Parathyroid adenoma (tissue), 2 donors: ENCODE data around the gene GCNT1.
A peak's percentile ranks its signal among the peaks of the same experiment; 100 is the strongest.
"Not testable (repeated sequence)": the region's sequence is repeated elsewhere in the genome, so short reads cannot be mapped to it uniquely, and the experiment has no call there.

Source experiments
- H2AFZ ChIP-seq: fragments of 300-600 bp; sonication (generic); one replicate; pipeline ENCODE4 v1.7.0; 2017; ENCODE audit warnings: antibody characterized with exemption, mild to moderate bottlenecking
- H3K27ac ChIP-seq: fragments of 300-600 bp; sonication (generic); one replicate; pipeline ENCODE4 v1.7.0; 2017
- H3K27me3 ChIP-seq: fragments of 300-600 bp; sonication (generic); one replicate; pipeline ENCODE4 v1.7.0; 2017; ENCODE audit warnings: low read length; ENCODE audit not compliant: control insufficient read depth, insufficient read depth
- H3K36me3 ChIP-seq: fragments of 300-600 bp; sonication (generic); one replicate; pipeline ENCODE4 v1.7.0; 2017; ENCODE audit warnings: low read length; ENCODE audit not compliant: control insufficient read depth, insufficient read depth
- H3K4me1 ChIP-seq: fragments of 300-600 bp; sonication (generic); one replicate; pipeline ENCODE4 v1.7.0; 2017; ENCODE audit warnings: control low read depth
- H3K4me2 ChIP-seq: fragments of 300-600 bp; sonication (generic); one replicate; pipeline ENCODE4 v1.7.0; 2017; ENCODE audit warnings: low read length
- H3K4me3 ChIP-seq: fragments of 300-600 bp; sonication (generic); one replicate; pipeline ENCODE4 v1.7.0; 2017; ENCODE audit warnings: low read depth, low read length
- H3K79me2 ChIP-seq: fragments of 300-600 bp; sonication (generic); one replicate; pipeline ENCODE4 v1.7.0; 2017; ENCODE audit warnings: control low read depth
- H3K9ac ChIP-seq: fragments of 300-600 bp; sonication (generic); one replicate; pipeline ENCODE4 v1.7.0; 2017; ENCODE audit warnings: mild to moderate bottlenecking
- H3K9me3 ChIP-seq: fragments of 300-600 bp; sonication (generic); one replicate; pipeline ENCODE4 v1.7.0; 2017; ENCODE audit warnings: low read length; ENCODE audit not compliant: control insufficient read depth
- CTCF ChIP-seq: fragments of 300-600 bp; sonication (generic); IDR thresholded peaks from one replicate; pipeline ENCODE4 v1.7.0; 2017; ENCODE audit warnings: antibody characterized with exemption, mild to moderate bottlenecking
- donor health status: primary hyperparathyroidism.

The GCNT1 gene

GRCh38 chr9:76516350-76516749 lies 57.4 kb downstream of the GCNT1 start:
- Histone ChIP-seq H2AFZ (peak overlapping the region; percentile 46), H3K4me1 (peaks cover 20% of the 10 kb centered on the region), H3K9me3 (no peaks in the 10 kb centered on the region), H3K9ac (no peak overlapping the region), H3K4me2 (peak overlapping the region; percentile 49), H3K36me3 (no peaks in the 10 kb centered on the region), H3K79me2 (no peaks in the 10 kb centered on the region), H3K4me3 (peak overlapping the region; percentile 36), H3K27ac (peak overlapping the region; percentile 90), H3K27me3 (no peaks in the 10 kb centered on the region)
- TF ChIP-seq CTCF = no peak

DNA sequence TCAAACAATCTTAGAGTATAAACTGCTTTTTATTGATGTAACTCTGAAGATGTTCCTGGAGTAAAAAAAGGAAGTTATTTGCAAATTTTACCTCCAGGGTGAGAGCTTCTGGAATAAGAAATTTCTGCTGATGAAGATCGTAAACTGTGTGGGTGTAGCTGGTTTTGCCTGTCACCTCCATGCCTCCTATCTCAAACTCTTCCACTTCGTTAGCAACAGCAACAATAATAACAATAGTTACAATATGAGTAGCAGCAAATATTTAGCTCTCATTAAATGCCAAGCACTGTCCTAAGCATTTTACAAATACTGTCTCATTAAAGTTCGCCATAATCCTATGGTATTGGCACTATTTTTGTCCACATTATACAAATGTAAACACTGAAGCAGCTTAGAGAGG lies 57.9 kb downstream of the GCNT1 start:
- no peaks in the 10 kb centered on the region for H3K36me3 ChIP-seq
- H3K27ac ChIP-seq = peak overlapping the region; percentile 90
- H2AFZ ChIP-seq = no peak overlapping the region
- TF ChIP-seq CTCF = no peak
- H3K4me2 ChIP-seq = peak overlapping the region; percentile 49
- no peak overlapping the region for H3K9ac ChIP-seq
- H3K4me3 ChIP-seq = peak overlapping the region; percentile 36
- no peaks in the 10 kb centered on the region for H3K27me3 ChIP-seq
- H3K9me3 ChIP-seq = no peaks in the 10 kb centered on the region
- H3K79me2 ChIP-seq = no peaks in the 10 kb centered on the region
- peaks cover 24% of the 10 kb centered on the region for H3K4me1 ChIP-seq

DNA sequence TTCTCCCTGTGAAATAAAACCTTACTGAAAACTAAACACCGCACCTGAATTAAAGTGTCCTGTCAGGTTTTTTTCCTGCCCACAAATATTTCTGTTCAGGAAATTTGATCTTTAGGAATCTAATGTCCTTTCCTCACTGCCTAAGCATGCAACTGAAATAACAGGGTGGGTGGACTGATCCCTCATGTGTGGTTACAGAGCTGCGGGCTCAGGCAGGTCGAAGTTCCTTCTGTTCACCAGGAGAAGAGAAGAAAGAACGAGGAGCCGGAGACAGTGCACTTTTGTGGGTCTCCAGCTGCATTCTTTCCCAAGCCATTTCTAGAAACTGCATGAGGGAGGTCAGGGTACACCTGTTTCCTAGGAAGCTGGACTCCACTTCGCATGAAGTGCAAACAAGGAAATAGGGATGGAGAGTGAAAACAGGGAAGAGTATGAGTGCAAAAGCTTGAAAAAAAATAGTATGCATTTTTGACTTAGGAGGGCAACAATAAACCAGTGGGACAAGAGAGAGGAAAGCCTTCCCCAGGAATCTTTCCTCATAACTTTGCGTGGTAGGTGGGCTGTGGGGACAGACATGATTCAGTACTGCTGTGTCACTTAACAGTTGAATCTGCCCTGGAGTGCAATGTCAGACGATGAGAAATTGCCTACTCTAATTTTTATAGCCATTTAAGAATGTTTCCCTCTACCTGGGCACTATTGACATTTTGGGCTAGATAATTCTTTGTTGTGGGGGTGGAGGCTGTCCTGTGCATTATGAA lies 60.3 kb downstream of the GCNT1 start:
- H3K4me1 ChIP-seq = peaks cover 26% of the 10 kb centered on the region
- H3K36me3 ChIP-seq = no peaks in the 10 kb centered on the region
- peak overlapping the region; percentile 66 for H3K4me2 ChIP-seq
- H3K9ac ChIP-seq = no peak overlapping the region
- H2AFZ ChIP-seq = no peak overlapping the region
- no peaks in the 10 kb centered on the region for H3K9me3 ChIP-seq
- no peaks in the 10 kb centered on the region for H3K27me3 ChIP-seq
- no peak overlapping the region for H3K4me3 ChIP-seq
- no peak for TF ChIP-seq CTCF
- H3K27ac ChIP-seq = peak overlapping the region; percentile 90
- no peaks in the 10 kb centered on the region for H3K79me2 ChIP-seq

- Histone ChIP-seq H2AFZ (no peak overlapping the region), H3K4me3 (no peak overlapping the region), H3K27ac (peak overlapping the region; percentile 65), H3K9me3 (no peaks in the 10 kb centered on the region), H3K4me1 (peaks cover 23% of the 10 kb centered on the region), H3K27me3 (no peaks in the 10 kb centered on the region), H3K4me2 (peak overlapping the region; percentile 18), H3K9ac (no peak overlapping the region), H3K79me2 (no peaks in the 10 kb centered on the region), H3K36me3 (no peaks in the 10 kb centered on the region)
- no peak for TF ChIP-seq CTCF
Observed at GRCh38 chr9:76521244-76521681, 62.3 kb downstream of the GCNT1 start.

- H3K79me2 ChIP-seq = no peaks in the 10 kb centered on the region
- H3K9me3 ChIP-seq = no peaks in the 10 kb centered on the region
- peak overlapping the region; percentile 18 for H3K4me2 ChIP-seq
- H3K4me1 ChIP-seq = peaks cover 19% of the 10 kb centered on the region
- H3K27me3 ChIP-seq = no peaks in the 10 kb centered on the region
- H3K4me3 ChIP-seq = no peak overlapping the region
- peak overlapping the region; percentile 65 for H3K27ac ChIP-seq
- no peak overlapping the region for H3K9ac ChIP-seq
- no peaks in the 10 kb centered on the region for H3K36me3 ChIP-seq
- TF ChIP-seq CTCF = no peak
- no peak overlapping the region for H2AFZ ChIP-seq
Observed at GRCh38 chr9:76521906-76522305, 62.9 kb downstream of the GCNT1 start.

DNA sequence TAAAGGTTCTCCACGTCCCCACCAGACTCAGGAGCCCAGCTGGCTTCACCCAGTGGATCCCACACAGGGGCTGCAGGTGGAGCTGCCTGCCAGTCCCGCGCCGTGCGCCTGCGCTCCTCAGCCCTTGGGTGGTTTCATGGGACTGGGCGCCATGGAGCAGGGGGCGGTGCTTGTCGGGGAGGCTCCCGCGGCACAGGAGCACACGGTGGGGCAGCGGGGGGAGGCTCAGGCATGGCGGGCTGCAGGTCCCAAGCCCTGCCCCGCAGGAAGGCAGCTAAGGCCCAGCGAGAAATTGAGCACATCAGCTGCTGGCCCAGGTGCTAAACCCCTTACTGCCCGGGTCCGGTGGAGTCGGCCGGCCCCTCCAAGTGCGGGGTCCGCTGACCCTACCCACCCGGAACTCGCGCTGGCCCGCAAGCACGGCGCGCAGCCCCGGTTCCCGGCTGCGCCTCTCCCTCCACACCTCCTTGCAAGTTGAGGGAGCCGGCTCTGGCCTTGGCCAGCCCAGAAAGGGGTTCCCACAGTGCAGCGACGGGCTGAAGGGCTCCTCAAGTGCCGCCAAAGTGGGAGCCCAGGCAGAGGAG lies 64.7 kb downstream of the GCNT1 start:
- H2AFZ ChIP-seq, H3K79me2 ChIP-seq, H3K4me3 ChIP-seq, H3K27ac ChIP-seq, H3K36me3 ChIP-seq, H3K27me3 ChIP-seq, H3K9me3 ChIP-seq, H3K9ac ChIP-seq, H3K4me2 ChIP-seq, H3K4me1 ChIP-seq: not testable (repeated sequence)
